ENCODE results near the gene ATXN7.
A peak's percentile ranks its signal among the peaks of the same experiment; 100 is the strongest.

ATXN7 gene

GRCh38 chr3:63905731-63906620, 42.3 kb downstream of the ATXN7 start:
- DNase-seq (ENCODE audit: low read depth, low spot score) = no peak
- ChIA-PET CTCF (interaction anchor here (1.6 kb wide), 1 partner anchor 87 kb away, joined by 7 read pairs; no protein-coding TSS in a partner anchor), POLR2A (no interaction called here)
- no peak for TF ChIP-seq CTCF (IDR thresholded peaks at IDR 0.05; ENCODE audit: insufficient read depth, low read length, missing control alignments)
- H3K4me3 ChIP-seq (ENCODE audit: low read depth, low read length) = no peak overlapping the region

- H3K4me3 ChIP-seq (ENCODE audit: low read depth, low read length) = no peak overlapping the region
- ChIA-PET POLR2A (no interaction called here), CTCF (interaction anchor here (0.7 to 1.4 kb wide), 6 partner anchors 10 to 92 kb away, joined by 3 to 6 read pairs (median 3); no protein-coding TSS in a partner anchor)
- peak; percentile 54 for TF ChIP-seq CTCF (IDR thresholded peaks at IDR 0.05; ENCODE audit: insufficient read depth, low read length, missing control alignments)
- no peak for DNase-seq (ENCODE audit: low read depth, low spot score)
Measured at GRCh38 chr3:63908081-63908736, 44.5 kb downstream of the ATXN7 start.

- H3K4me3 ChIP-seq (ENCODE audit: low read depth, low read length) = no peak overlapping the region
- CTCF ChIA-PET = interaction anchor here (2.1 kb wide), 1 partner anchor 85 kb away, joined by 6 read pairs; no protein-coding TSS in a partner anchor
- DNase-seq (ENCODE audit: low read depth, low spot score) = no peak
- no peak for TF ChIP-seq CTCF (IDR thresholded peaks at IDR 0.05; ENCODE audit: insufficient read depth, low read length, missing control alignments)
- POLR2A ChIA-PET = no interaction called here
Measured at GRCh38 chr3:63908776-63909175, 45.1 kb downstream of the ATXN7 start.

DNA sequence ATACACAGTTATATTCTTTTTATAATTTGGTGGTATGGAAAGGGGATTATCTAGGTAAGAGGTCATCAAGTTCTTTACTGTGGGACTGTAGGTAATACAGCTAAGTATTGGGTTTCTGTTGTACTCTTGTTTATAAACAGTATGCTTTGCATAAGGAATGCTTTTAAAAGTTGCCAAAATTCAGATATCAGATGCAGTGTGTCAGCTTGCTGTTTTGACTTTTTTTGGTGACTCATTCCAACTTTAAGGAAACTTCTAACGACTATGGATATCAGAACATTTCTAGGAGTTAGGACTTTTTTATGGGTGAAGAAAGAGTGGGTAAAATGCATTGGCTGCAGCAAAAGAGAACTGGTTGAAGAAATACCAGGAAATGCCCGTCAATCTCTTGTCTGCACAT, 45.8 kb downstream of the ATXN7 start:
- ChIA-PET POLR2A (no interaction called here), CTCF (interaction anchor here (2.1 kb wide), 1 partner anchor 84 kb away, joined by 6 read pairs; no protein-coding TSS in a partner anchor)
- DNase-seq (ENCODE audit: low read depth, low spot score) = no peak
- no peak overlapping the region for H3K4me3 ChIP-seq (ENCODE audit: low read depth, low read length)
- no peak for TF ChIP-seq CTCF (IDR thresholded peaks at IDR 0.05; ENCODE audit: insufficient read depth, low read length, missing control alignments)

DNA sequence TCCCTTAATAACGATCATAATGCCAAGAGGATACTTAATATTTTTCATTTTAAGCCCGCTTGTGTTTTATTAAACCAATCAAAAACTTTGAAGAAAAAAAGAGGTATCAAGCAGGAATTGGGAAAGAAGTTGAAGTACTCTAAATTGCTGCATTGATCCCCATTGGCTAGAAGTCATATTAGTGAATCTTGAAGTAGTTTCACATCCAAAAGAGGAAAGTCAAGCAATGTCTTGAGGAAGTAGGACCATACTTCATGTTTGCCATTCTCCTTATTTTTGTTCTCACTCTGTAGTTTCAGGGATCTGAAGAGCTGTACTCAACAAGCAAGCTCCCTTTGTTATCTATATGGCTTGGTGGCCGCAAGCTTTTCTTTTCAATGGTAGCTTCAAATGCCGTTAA, 46.3 kb downstream of the ATXN7 start:
- POLR2A ChIA-PET = interaction anchor here (0.8 kb wide), 1 partner anchor 46 kb away, joined by 3 read pairs; the partner anchor contains the start of genes ATXN7 and THOC7
- CTCF ChIA-PET = interaction anchor here (2.1 kb wide), 1 partner anchor 83 kb away, joined by 6 read pairs; no protein-coding TSS in a partner anchor
- DNase-seq (ENCODE audit: low read depth, low spot score) = no peak
- H3K4me3 ChIP-seq (ENCODE audit: low read depth, low read length) = no peak overlapping the region
- TF ChIP-seq CTCF (IDR thresholded peaks at IDR 0.05; ENCODE audit: insufficient read depth, low read length, missing control alignments) = no peak

- POLR2A ChIA-PET = interaction anchor here (1.4 kb wide), 1 partner anchor 8 kb away, joined by 4 read pairs; no protein-coding TSS in a partner anchor
- H3K4me3 ChIP-seq (ENCODE audit: low read depth, low read length) = 0 out of 2 replicates have a peak overlapping the region, but pooled peaks have one; percentile 72
- CTCF ChIA-PET = interaction anchor here (1.8 to 2.1 kb wide), 2 partner anchors 16 to 82 kb away, joined by 4 to 6 read pairs; no protein-coding TSS in a partner anchor
- TF ChIP-seq CTCF (IDR thresholded peaks at IDR 0.05; ENCODE audit: insufficient read depth, low read length, missing control alignments) = no peak
- no peak for DNase-seq (ENCODE audit: low read depth, low spot score)
Measured at GRCh38 chr3:63910891-63911290, 47.2 kb downstream of the ATXN7 start.

All from AG04449 (cell line).